A549 (cell line): ENCODE results near the gene DNAJC15. TPM values are rescaled to one million over a fixed set of nuclear protein-coding genes. Genes with fewer than 3 reads are reported as not detected.
A peak's percentile ranks its signal among the peaks of the same experiment; 100 is the strongest.

Experiments
- ATAC-seq, 2 experiments: fragments of 200-7000 bp in 1 of 2; fragments of >200 bp in 1 of 2; cut with Nextera tagmentation in 1 of 2; cut with Tn5 transposase in 1 of 2; 3 replicates each; pipeline versions ENCODE4 v1.8.0 to v1.9.1; 2018 to 2020; ENCODE audit warnings: mild to moderate bottlenecking in 1 of 2, moderate library complexity in 1 of 2
- CTCF ChIA-PET: fragments of 300-600 bp; sonication (Branson Sonifier 250); formaldehyde crosslinking; extraction: SDS; loops from one replicate; lab custom pipeline; 2021; ENCODE audit warnings: antibody characterized with exemption, inconsistent platforms; lab: Yijun Ruan, JAX
- POLR2A ChIA-PET: fragments of 350-600 bp; formaldehyde crosslinking; extraction: SDS; loops from one replicate; lab custom pipeline; 2021; ENCODE audit warnings: antibody characterized with exemption, inconsistent platforms; lab: Yijun Ruan, JAX
- DNase-seq, 2 experiments: peaks; one replicate each; pipeline versions ENCODE4 v3.0.0 to v3.0.0-alpha.2; 2011 to 2016; ENCODE audit warnings: low read depth in 1 of 2, low spot score in 1 of 2
- FAIRE-seq: peaks from 2 replicates; lab custom pipeline; 2011; peaks lifted over from hg19 to GRCh38; lab: Jason Lieb, UNC
- H3K27ac ChIP-seq, 2 experiments: fragments of >200 bp; sonication (Bioruptor Twin); formaldehyde crosslinking; 3 replicates each; pipeline ENCODE4 v1.5.1; 2016 to 2017
- H3K4me1 ChIP-seq: fragments of >200 bp; sonication (Bioruptor Twin); formaldehyde crosslinking; 3 replicates; pipeline ENCODE4 v1.6.1; 2016
- H3K4me2 ChIP-seq: fragments of >200 bp; sonication (Bioruptor Twin); formaldehyde crosslinking; 3 replicates; pipeline ENCODE4 v1.6.1; 2016
- H3K4me3 ChIP-seq: fragments of >200 bp; sonication (Bioruptor Twin); formaldehyde crosslinking; 3 replicates; pipeline ENCODE4 v1.5.1; 2016
- H3K9me3 ChIP-seq: fragments of >200 bp; sonication (Bioruptor Twin); formaldehyde crosslinking; 3 replicates; pipeline ENCODE4 v1.6.1; 2016
- BHLHE40 ChIP-seq: IDR thresholded peaks from 2 replicates; pipeline ENCODE4 v1.6.1; 2012; ENCODE audit warnings: low read depth, low read length, inconsistent platforms
- CEBPB ChIP-seq, 2 experiments: fragments of >200 bp in 1 of 2; sonication (Bioruptor Twin) in 1 of 2; formaldehyde crosslinking in 1 of 2; IDR thresholded peaks; 2 replicates each; pipeline ENCODE4 v1.6.1; 2012 to 2016
- CTCF ChIP-seq: fragments of >200 bp; sonication (Bioruptor Twin); formaldehyde crosslinking; IDR thresholded peaks from 3 replicates; pipeline ENCODE4 v1.5.1; 2016
- EHF ChIP-seq: fragments of 250-450 bp; sonication (Bioruptor Pico); IDR thresholded peaks from 2 replicates; pipeline ENCODE4 v1.5.0; 2020; ENCODE audit warnings: mild to moderate bottlenecking
- EHMT2 ChIP-seq: fragments of 200-600 bp; sonication (generic); IDR thresholded peaks from 2 replicates; pipeline ENCODE4 v1.6.1; 2016; ENCODE audit warnings: antibody characterized with exemption, low read depth, mild to moderate bottlenecking, moderate library complexity
- ESRRA ChIP-seq: fragments of 150-350 bp; IDR thresholded peaks from 2 replicates; pipeline ENCODE4 v1.6.1; 2014; ENCODE audit warnings: mild to moderate bottlenecking, low read length, borderline replicate concordance
- HDAC2 ChIP-seq: fragments of 200-600 bp; sonication (generic); IDR thresholded peaks from 2 replicates; pipeline ENCODE4 v1.6.1; 2016
- JUN ChIP-seq, 2 experiments: fragments of >200 bp; sonication (Bioruptor Twin); formaldehyde crosslinking; IDR thresholded peaks; 2 replicates in 1 of 2; 3 replicates in 1 of 2; pipeline ENCODE4 v1.6.1; 2016 to 2017
- JUNB ChIP-seq: fragments of >200 bp; sonication (Bioruptor Twin); formaldehyde crosslinking; IDR thresholded peaks from 2 replicates; pipeline ENCODE4 v1.6.1; 2016
- KDM5A ChIP-seq: fragments of 200-600 bp; sonication (generic); IDR thresholded peaks from 2 replicates; pipeline ENCODE4 v1.6.1; 2016; ENCODE audit warnings: antibody characterized with exemption, mild to moderate bottlenecking
- MAX ChIP-seq: IDR thresholded peaks from 2 replicates; pipeline ENCODE4 v1.6.1; 2012
- NFE2L2 ChIP-seq: fragments of 150-350 bp; conservative IDR thresholded peaks from 2 replicates; pipeline ENCODE4 v1.6.1; 2014; ENCODE audit warnings: low read length
- NR3C1 ChIP-seq: fragments of >200 bp; sonication (Bioruptor Twin); formaldehyde crosslinking; IDR thresholded peaks from 3 replicates; pipeline ENCODE4 v1.6.1; 2017
- PBX3 ChIP-seq: IDR thresholded peaks from 2 replicates; pipeline ENCODE4 v1.6.1; 2012
- PHF8 ChIP-seq: fragments of 200-600 bp; sonication (generic); IDR thresholded peaks from 2 replicates; pipeline ENCODE4 v1.6.1; 2016; ENCODE audit warnings: low read depth, mild to moderate bottlenecking, antibody characterized with exemption, moderate library complexity, borderline replicate concordance
- RAD21 ChIP-seq, 2 experiments: fragments of >200 bp in 1 of 2; sonication (Bioruptor Twin) in 1 of 2; formaldehyde crosslinking in 1 of 2; IDR thresholded peaks in 1 of 2; conservative IDR thresholded peaks in 1 of 2; 2 replicates in 1 of 2; 3 replicates in 1 of 2; pipeline ENCODE4 v1.6.1; 2012 to 2018; ENCODE audit warnings: inconsistent platforms in 1 of 2
- RARB ChIP-seq: fragments of 250-450 bp; sonication (Bioruptor Pico); IDR thresholded peaks from 2 replicates; pipeline ENCODE4 v1.8.0; 2021; ENCODE audit warnings: mild to moderate bottlenecking, moderate library complexity
- SMC3 ChIP-seq: fragments of >200 bp; sonication (Bioruptor Twin); formaldehyde crosslinking; IDR thresholded peaks from 3 replicates; pipeline ENCODE4 v1.6.1; 2018; ENCODE audit warnings: inconsistent platforms
- ZC3H11A ChIP-seq: fragments of 450-650 bp; IDR thresholded peaks from 2 replicates; pipeline ENCODE4 v1.6.1; 2014; ENCODE audit warnings: antibody characterized with exemption, mild to moderate bottlenecking
- ZSCAN20 ChIP-seq: fragments of 250-450 bp; sonication (Bioruptor Pico); IDR thresholded peaks from 2 replicates; pipeline ENCODE4 v1.8.0; 2022; ENCODE audit warnings: mild to moderate bottlenecking, moderate library complexity
- WGBS: methylation state at CpG from one replicate; pipeline ENCODE4 v1.1.6; 2017; ENCODE audit errors: missing lambda C conversion rate; 5-methylcytosine and 5-hydroxymethylcytosine counted together
- polyA plus RNA-seq, 4 experiments: library from polyadenylated mRNA; depleted of rRNA in 3 of 4; stranded (reverse); fragments of >200 nt; fragmentation: RNase III in 1 of 4; extraction: RNeasy Plus Mini Kit Qiagen cat#74134 plus additional on column Dnase treatment in 1 of 4; gene quantifications; 2 replicates in 3 of 4; 3 replicates in 1 of 4; pipeline ENCODE4 v1.2.3, GENCODE V29; 2011 to 2017

The DNAJC15 gene
- polyA plus RNA-seq, 2 of the 4 experiments (the other 2 are of a cell fraction): 0.03 to 0.05 TPM

GRCh38 chr13:43129511-43130110, 106.2 kb downstream of the DNAJC15 start:
- Histone ChIP-seq H3K9me3 (no peaks in the 10 kb centered on the region), H3K27ac (no peak overlapping the region), H3K4me3 (no peak overlapping the region), H3K4me2 (no peak overlapping the region), H3K4me1 (no peaks in the 10 kb centered on the region)
- FAIRE-seq (no peak), ATAC-seq (no peak), DNase-seq (no peak)
- ChIA-PET POLR2A (no interaction called here), CTCF (no interaction called here)
- WGBS: 45% methylated on average over 3 of the region's 3 CpGs
- TF ChIP-seq CEBPB (IDR thresholded peaks at IDR 0.05) (no peak), HDAC2 (no peak), PHF8 (no peak), ZSCAN20 (CRISPR knock-in tag) (no peak), KDM5A (no peak), SMC3 (no peak), MAX (no peak), ZC3H11A (no peak), PBX3 (no peak)
- TF ChIP-seq, all 56 proteins: peak for 0

GRCh38 chr13:43132257-43132656, 108.9 kb downstream of the DNAJC15 start:
- POLR2A ChIA-PET: no interaction called here
- 31% methylated on average over 4 of the region's 4 CpGs for WGBS

GRCh38 chr13:43132911-43133310, 109.5 kb downstream of the DNAJC15 start:
- no peak for TF ChIP-seq NR3C1
- TF ChIP-seq BHLHE40: no peak
- no peak for TF ChIP-seq RAD21 (conservative IDR thresholded peaks at IDR 0.05 in 1 of 2, IDR thresholded peaks at IDR 0.05 in 1 of 2)
- no peak for ATAC-seq
- 46% methylated on average over 5 of the region's 5 CpGs for WGBS
- ChIA-PET CTCF (interaction anchor here (1.0 to 1.9 kb wide), 2 partner anchors 9 to 21 kb away, joined by 3 to 6 read pairs; no protein-coding TSS in a partner anchor), POLR2A (no interaction called here)
- no peaks in the 10 kb centered on the region for H3K9me3 ChIP-seq
- H3K4me1 ChIP-seq: no peaks in the 10 kb centered on the region
- no peak overlapping the region for H3K4me2 ChIP-seq
- no peak overlapping the region for H3K4me3 ChIP-seq
- no peak for FAIRE-seq
- no peak overlapping the region for H3K27ac ChIP-seq
- no peak for DNase-seq

More at GRCh38 chr13:43132257-43132656, 108.9 kb downstream of the DNAJC15 start:
- CTCF ChIA-PET: interaction anchor here (1.0 to 1.9 kb wide), 2 partner anchors 9 to 20 kb away, joined by 3 to 6 read pairs; no protein-coding TSS in a partner anchor
- no peak overlapping the region for H3K27ac ChIP-seq
- ATAC-seq (peak; percentile 64 to 68; a peak in 4 of 6 replicates), FAIRE-seq (no peak), DNase-seq (peak; percentile 19 to 22)
- H3K4me2 ChIP-seq: no peak overlapping the region
- no peaks in the 10 kb centered on the region for H3K4me1 ChIP-seq
- no peaks in the 10 kb centered on the region for H3K9me3 ChIP-seq
- TF ChIP-seq CEBPB (IDR thresholded peaks at IDR 0.05): no peak
- peak; percentile 28; the same call in 2 of the 3 replicates for TF ChIP-seq CTCF
- TF ChIP-seq EHMT2: no peak
- no peak for TF ChIP-seq JUNB
- TF ChIP-seq RARB: no peak
- no peak for TF ChIP-seq BHLHE40
- TF ChIP-seq EHF: no peak
- no peak for TF ChIP-seq JUN (IDR thresholded peaks at IDR 0.05)
- TF ChIP-seq NFE2L2: no peak
- peak; percentile 32; the same call in 1 of the 3 replicates for TF ChIP-seq SMC3
- TF ChIP-seq RAD21 (conservative IDR thresholded peaks at IDR 0.05 in 1 of 2, IDR thresholded peaks at IDR 0.05 in 1 of 2): peak; percentile 33 to 36; a peak in 2 of 5 replicates
- TF ChIP-seq ESRRA: no peak
- no peak overlapping the region for H3K4me3 ChIP-seq
